HL-60 (cell line): ENCODE data around the gene FNIP2.

Experiments used
- CTCF ChIP-seq: IDR thresholded peaks from one replicate; pipeline ENCODE4 v1.5.1; 2011; ENCODE audit warnings: low read length, control low read depth, inconsistent platforms; ENCODE audit not compliant: insufficient read depth
- GABPA ChIP-seq: IDR thresholded peaks from 2 replicates; pipeline ENCODE4 v1.6.1; 2012; ENCODE audit warnings: low read depth
- POLR2AphosphoS5 ChIP-seq: IDR thresholded peaks from 2 replicates; pipeline ENCODE4 v1.6.1; 2012; ENCODE audit warnings: low read depth
- REST ChIP-seq: IDR thresholded peaks from 2 replicates; pipeline ENCODE4 v1.6.1; 2012; ENCODE audit warnings: low read depth; ENCODE audit not compliant: insufficient replicate concordance

DNA sequence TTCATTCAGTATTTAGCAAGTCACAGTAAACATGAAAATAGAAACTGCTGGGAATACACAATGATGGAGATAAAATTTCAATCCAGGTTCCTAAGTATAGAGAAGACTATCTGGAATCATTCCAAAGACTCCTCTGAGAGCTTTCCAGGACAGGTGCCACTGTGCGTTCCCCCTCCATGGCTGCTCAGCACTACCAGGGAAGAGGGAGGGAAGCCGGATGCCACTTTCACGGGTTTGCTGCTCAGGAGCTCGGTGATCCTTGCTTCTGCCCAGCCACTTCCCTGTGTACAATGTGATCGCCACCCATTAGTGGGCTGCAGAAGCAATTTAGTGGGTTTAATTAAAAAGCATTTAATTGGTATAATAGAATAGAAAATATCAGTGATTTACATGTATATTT is 94.5 kb downstream of the FNIP2 start:
- TF ChIP-seq CTCF (no peak), REST (no peak), POLR2AphosphoS5 (no peak), GABPA (no peak)
